Hepatocyte (in vitro differentiated cells): Measurements from ENCODE around the gene ZSCAN26. TPM values are rescaled to one million over a fixed set of nuclear protein-coding genes. Genes with fewer than 3 reads are reported as not detected.

Source experiments
- DNase-seq: peaks from one replicate; pipeline ENCODE4 v3.0.0-alpha.2; 2016; ENCODE audit warnings: low spot score
- H2AFZ ChIP-seq: fragments of 200-600 bp; sonication (generic); 2 replicates; pipeline ENCODE4 v1.6.0; 2016; ENCODE audit warnings: antibody characterized with exemption, mild to moderate bottlenecking
- H3K27ac ChIP-seq: fragments of 200-600 bp; sonication (generic); 2 replicates; pipeline ENCODE4 v1.5.1; 2016; ENCODE audit warnings: mild to moderate bottlenecking
- H3K27me3 ChIP-seq: fragments of 200-600 bp; sonication (generic); 2 replicates; pipeline ENCODE4 v1.6.1; 2016
- H3K36me3 ChIP-seq: fragments of 200-600 bp; sonication (generic); replicated peaks from 2 replicates; pipeline ENCODE4 v1.5.1; 2016; ENCODE audit warnings: low read depth; ENCODE audit not compliant: insufficient read depth
- H3K4me1 ChIP-seq: fragments of 200-600 bp; sonication (generic); 2 replicates; pipeline ENCODE4 v1.5.1; 2016; ENCODE audit warnings: mild to moderate bottlenecking, moderate library complexity; ENCODE audit not compliant: insufficient read depth
- H3K4me2 ChIP-seq: fragments of 200-600 bp; sonication (generic); 2 replicates; pipeline ENCODE4 v1.6.0; 2016
- H3K4me3 ChIP-seq: fragments of 200-600 bp; sonication (generic); 2 replicates; pipeline ENCODE4 v1.5.1; 2016; ENCODE audit warnings: mild to moderate bottlenecking
- H3K79me2 ChIP-seq: fragments of 200-600 bp; sonication (generic); 2 replicates; pipeline ENCODE4 v1.6.0; 2017; ENCODE audit warnings: mild to moderate bottlenecking
- H3K9me2 ChIP-seq: fragments of 200-600 bp; sonication (generic); replicated peaks from 2 replicates; pipeline ENCODE4 v1.6.0; 2017; ENCODE audit warnings: mild to moderate bottlenecking; ENCODE audit not compliant: insufficient read depth
- H3K9me3 ChIP-seq: fragments of 200-600 bp; sonication (generic); 2 replicates; pipeline ENCODE4 v1.5.1; 2016; ENCODE audit warnings: low read depth, mild to moderate bottlenecking
- H4K20me1 ChIP-seq: fragments of 200-600 bp; sonication (generic); 2 replicates; pipeline ENCODE4 v1.6.0; 2016; ENCODE audit warnings: mild to moderate bottlenecking; ENCODE audit not compliant: insufficient read depth, poor library complexity, severe bottlenecking
- CTCF ChIP-seq: fragments of 200-600 bp; sonication (generic); IDR thresholded peaks from 2 replicates; pipeline ENCODE4 v1.5.1; 2016; ENCODE audit warnings: antibody characterized with exemption, mild to moderate bottlenecking; ENCODE audit not compliant: poor library complexity
- EZH2 ChIP-seq: fragments of 200-600 bp; sonication (generic); IDR thresholded peaks from 2 replicates; pipeline ENCODE4 v1.6.1; 2016; ENCODE audit warnings: antibody characterized with exemption, mild to moderate bottlenecking, borderline replicate concordance
- EZH2phosphoT487 ChIP-seq: fragments of 200-600 bp; sonication (generic); IDR thresholded peaks from one replicate; pipeline ENCODE4 v1.6.1; 2018; ENCODE audit warnings: antibody characterized with exemption, mild to moderate bottlenecking, low read depth, moderate library complexity; ENCODE audit not compliant: unreplicated experiment, severe bottlenecking
- WGBS: methylation state at CpG from one replicate; pipeline ENCODE4 v1.1.6; 2016; ENCODE audit warnings: low lambda C conversion rate; ENCODE audit errors: missing lambda C conversion rate; 5-methylcytosine and 5-hydroxymethylcytosine counted together
- polyA plus RNA-seq: library from polyadenylated mRNA; unstranded; fragments of >200 nt; fragmentation: Nextera tagmentation; extraction: Ambion mirVana; gene quantifications from 2 replicates; pipeline ENCODE4 v1.2.1, GENCODE V29; 2016
- total RNA-seq: library from RNA; depleted of rRNA; stranded (reverse); fragments of >200 nt; gene quantifications from 2 replicates; pipeline ENCODE4 v1.2.3, GENCODE V29; 2014

ZSCAN26 gene
- total and polyA plus RNA-seq, 2 experiments from 2014 or later = 7.8 to 14.7 TPM

- Histone ChIP-seq H3K36me3 (no peaks in the 10 kb centered on the region), H3K27me3 (no peaks in the 10 kb centered on the region), H3K9me2 (no peaks in the 10 kb centered on the region), H3K27ac (no peak overlapping the region), H3K4me3 (peak overlapping the region; percentile 94), H3K4me1 (peaks cover 5% of the 10 kb centered on the region), H2AFZ (peak overlapping the region; percentile 97), H3K9me3 (no peaks in the 10 kb centered on the region), H4K20me1 (no peaks in the 10 kb centered on the region), H3K4me2 (peak overlapping the region; percentile 84), H3K79me2 (peaks cover 16% of the 10 kb centered on the region)
- DNase-seq = no peak
- WGBS = 48% methylated on average over 3 of the region's 3 CpGs
- TF ChIP-seq EZH2 (no peak), EZH2phosphoT487 (no peak), CTCF (no peak)
Observed at GRCh38 chr6:28280595-28281287, 13.8 kb downstream of the ZSCAN26 start.

- no peaks in the 10 kb centered on the region for H3K36me3 ChIP-seq
- H3K4me2 ChIP-seq = peak within 1 kb of the TSS; percentile 84
- no peaks in the 10 kb centered on the region for H3K9me3 ChIP-seq
- no peaks in the 10 kb centered on the region for H3K9me2 ChIP-seq
- WGBS = under 1% methylated on average over 50 of the region's 50 CpGs
- H3K4me1 ChIP-seq = peaks cover 5% of the 10 kb centered on the region
- no peaks in the 10 kb centered on the region for H3K27me3 ChIP-seq
- peak within 1 kb of the TSS; percentile 97 for H2AFZ ChIP-seq
- peaks cover 16% of the 10 kb centered on the region for H3K79me2 ChIP-seq
- TF ChIP-seq CTCF = no peak
- no peak for TF ChIP-seq EZH2
- no peak for TF ChIP-seq EZH2phosphoT487
- peak within 1 kb of the TSS; percentile 61 for H3K27ac ChIP-seq
- peak; percentile 85 for DNase-seq
- H3K4me3 ChIP-seq = peak within 1 kb of the TSS; percentile 94
- H4K20me1 ChIP-seq = no peaks in the 10 kb centered on the region
Observed at GRCh38 chr6:28281288-28282064, 14.5 kb downstream of the ZSCAN26 start, which contains the start of gene PGBD1. Gene PGBD1, plus strand, starts transcription at chr6:28281572. Its CDS starts 2,242 bp downstream, at chr6:28283814.

DNA sequence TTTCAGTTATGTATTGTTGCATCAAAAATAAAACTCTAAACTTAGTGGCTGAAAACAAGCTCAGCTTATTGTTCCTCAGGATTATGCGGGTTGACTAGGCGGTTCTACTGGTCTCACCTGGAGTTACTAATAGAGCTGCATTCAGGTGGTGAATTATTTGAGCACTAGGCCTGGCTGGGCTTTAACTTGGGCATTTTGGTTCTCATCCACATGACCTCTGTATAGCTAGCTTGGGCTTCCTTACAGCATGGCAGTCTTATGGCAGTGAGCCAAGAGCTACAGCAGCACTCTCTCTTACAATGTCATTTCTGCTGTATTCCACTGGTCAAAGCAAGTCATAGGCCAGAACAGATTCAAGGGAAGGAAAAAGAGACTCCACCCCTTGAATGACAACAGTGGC lies 16.0 kb downstream of the ZSCAN26 start:
- WGBS = 96% methylated on average over 2 of the region's 2 CpGs
- Histone ChIP-seq H3K36me3 (no peaks in the 10 kb centered on the region), H3K9me3 (no peaks in the 10 kb centered on the region), H4K20me1 (no peaks in the 10 kb centered on the region), H3K27ac (no peak overlapping the region), H2AFZ (no peak overlapping the region), H3K79me2 (peaks cover 16% of the 10 kb centered on the region), H3K9me2 (no peaks in the 10 kb centered on the region), H3K27me3 (no peaks in the 10 kb centered on the region), H3K4me2 (peak overlapping the region; percentile 84), H3K4me1 (peaks cover 5% of the 10 kb centered on the region), H3K4me3 (no peak overlapping the region)
- no peak for DNase-seq
- TF ChIP-seq EZH2 (no peak), CTCF (no peak), EZH2phosphoT487 (no peak)
